ENCODE results near the gene CMTM6. TPM values are rescaled to one million over a fixed set of nuclear protein-coding genes. Genes with fewer than 3 reads are reported as not detected.
A peak's percentile ranks its signal among the peaks of the same experiment; 100 is the strongest.
"Not testable (repeated sequence)": the region's sequence is repeated elsewhere in the genome, so short reads cannot be mapped to it uniquely, and the experiment has no call there.

CMTM6 gene
- total RNA-seq, 1 donor from 2014 or later, result 33.7 TPM

GRCh38 chr3:32483772-32484171 is 18.9 kb downstream of the CMTM6 start:
- Mint-ChIP-seq H3K4me1 (peaks cover 4% of the 10 kb centered on the region), H3K9me3 (no peaks in the 10 kb centered on the region), H3K4me3 (no peak overlapping the region), H3K27me3 (ENCODE audit: low read depth) (no peaks in the 10 kb centered on the region), H3K27ac (ENCODE audit: unreplicated experiment) (no peak overlapping the region), H3K36me3 (ENCODE audit: low read depth) (peaks cover 18% of the 10 kb centered on the region)
- no peak for DNase-seq (ENCODE audit: low read depth, low spot score)
- TF ChIP-seq CTCF (conservative IDR thresholded peaks at IDR 0.05), result no peak

GRCh38 chr3:32482693-32483092 is 20.0 kb downstream of the CMTM6 start:
- Mint-ChIP-seq H3K4me1 (peaks cover 4% of the 10 kb centered on the region), H3K27ac (ENCODE audit: unreplicated experiment) (peak overlapping the region; percentile 60)

GRCh38 chr3:32481791-32482631 is 20.6 kb downstream of the CMTM6 start:
- no peak for DNase-seq (ENCODE audit: low read depth, low spot score)
- Mint-ChIP-seq H3K27ac (ENCODE audit: unreplicated experiment) (no peak overlapping the region), H3K27me3 (ENCODE audit: low read depth) (no peaks in the 10 kb centered on the region), H3K9me3 (no peaks in the 10 kb centered on the region), H3K4me3 (no peak overlapping the region), H3K36me3 (ENCODE audit: low read depth) (peaks cover 29% of the 10 kb centered on the region), H3K4me1 (peaks cover 4% of the 10 kb centered on the region)
- TF ChIP-seq CTCF (conservative IDR thresholded peaks at IDR 0.05), result no peak

More at GRCh38 chr3:32482693-32483092, 20.0 kb downstream of the CMTM6 start:
- H3K27me3 Mint-ChIP-seq (ENCODE audit: low read depth), result no peaks in the 10 kb centered on the region
- no peaks in the 10 kb centered on the region for H3K9me3 Mint-ChIP-seq
- peaks cover 26% of the 10 kb centered on the region for H3K36me3 Mint-ChIP-seq (ENCODE audit: low read depth)
- no peak overlapping the region for H3K4me3 Mint-ChIP-seq
- no peak for TF ChIP-seq CTCF (conservative IDR thresholded peaks at IDR 0.05)
- DNase-seq (ENCODE audit: low read depth, low spot score), result no peak

- TF ChIP-seq CTCF (conservative IDR thresholded peaks at IDR 0.05), result no peak
- H3K4me1 Mint-ChIP-seq, result peaks cover 4% of the 10 kb centered on the region
- no peak overlapping the region for H3K27ac Mint-ChIP-seq (ENCODE audit: unreplicated experiment)
Measured at GRCh38 chr3:32480604-32481003, 22.0 kb downstream of the CMTM6 start.

GRCh38 chr3:32474201-32474600 is 28.5 kb downstream of the CMTM6 start:
- Mint-ChIP-seq H3K27ac (ENCODE audit: unreplicated experiment) (no peak overlapping the region), H3K4me3 (no peak overlapping the region), H3K4me1 (no peaks in the 10 kb centered on the region), H3K9me3 (no peaks in the 10 kb centered on the region), H3K36me3 (ENCODE audit: low read depth) (peaks cover 39% of the 10 kb centered on the region), H3K27me3 (ENCODE audit: low read depth) (no peaks in the 10 kb centered on the region)
- DNase-seq (ENCODE audit: low read depth, low spot score), result no peak
- no peak for TF ChIP-seq CTCF (conservative IDR thresholded peaks at IDR 0.05)

More at GRCh38 chr3:32480604-32481003, 22.0 kb downstream of the CMTM6 start:
- DNase-seq (ENCODE audit: low read depth, low spot score), result no peak
- H3K4me3 Mint-ChIP-seq, result no peak overlapping the region
- peaks cover 31% of the 10 kb centered on the region for H3K36me3 Mint-ChIP-seq (ENCODE audit: low read depth)
- H3K9me3 Mint-ChIP-seq, result no peaks in the 10 kb centered on the region
- H3K27me3 Mint-ChIP-seq (ENCODE audit: low read depth), result no peaks in the 10 kb centered on the region

GRCh38 chr3:32472151-32472550 is 30.5 kb downstream of the CMTM6 start:
- H3K36me3 Mint-ChIP-seq (ENCODE audit: low read depth), result peaks cover 31% of the 10 kb centered on the region
- not testable (repeated sequence) for DNase-seq (ENCODE audit: low read depth, low spot score); H3K4me1 Mint-ChIP-seq; H3K27ac Mint-ChIP-seq (ENCODE audit: unreplicated experiment); H3K27me3 Mint-ChIP-seq (ENCODE audit: low read depth); H3K4me3 Mint-ChIP-seq; H3K9me3 Mint-ChIP-seq
